ENCODE data around the gene PLCD3.

PLCD3 gene

DNA sequence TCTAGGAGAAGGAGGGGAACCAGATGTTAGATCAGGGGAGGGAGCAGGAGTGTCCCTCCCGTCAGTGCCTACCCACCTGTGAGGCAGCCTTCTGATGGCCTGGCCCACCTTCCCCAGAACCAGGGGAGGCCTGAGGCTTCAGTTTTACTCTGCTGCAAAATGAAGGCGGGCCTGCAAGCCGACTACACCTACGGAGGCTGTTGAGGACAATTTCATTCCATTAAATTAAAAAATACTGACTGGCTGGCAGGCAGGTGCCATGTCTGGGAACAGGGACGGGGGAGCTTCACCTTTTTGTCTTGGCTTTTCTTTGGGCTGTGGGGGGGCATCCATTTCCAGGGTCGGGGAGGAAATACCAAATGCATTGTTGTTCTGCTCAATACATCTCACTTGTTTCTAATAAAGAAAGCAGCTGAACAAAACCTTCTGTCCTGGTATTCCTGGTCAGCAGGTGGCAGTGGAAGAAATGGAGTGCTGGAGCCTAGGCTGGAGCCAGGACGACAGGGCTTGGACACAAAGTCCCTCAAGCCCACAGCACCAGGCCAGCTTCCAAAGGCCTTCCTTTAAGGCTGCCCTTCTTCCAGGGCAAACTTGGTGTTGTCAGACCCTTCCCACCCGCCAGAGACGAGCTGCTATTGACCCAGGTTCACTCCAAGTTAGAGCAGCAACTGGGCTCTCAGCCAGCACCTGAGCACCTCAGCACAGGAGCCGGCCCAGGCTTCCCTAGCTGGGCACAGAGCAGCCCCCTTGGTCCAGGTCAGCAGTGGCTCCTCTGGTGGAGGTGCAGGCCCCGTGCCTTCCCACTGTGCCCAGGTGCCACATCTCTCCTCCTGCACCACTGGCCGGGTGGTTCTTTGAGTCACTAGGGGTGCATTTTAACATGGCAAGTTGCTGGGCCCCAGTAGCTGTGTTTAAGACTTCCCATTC lies 23.5 kb downstream of the PLCD3 start:
- Histone ChIP-seq H3K27ac (ENCODE audit: low read length, poor library complexity, severe bottlenecking) (no peak overlapping the region), H3K27me3 (ENCODE audit: control insufficient read depth in 1 of 2, insufficient read depth in 1 of 2, low read length in 2 of 2) (no peaks in the 10 kb centered on the region), H2BK15ac (ENCODE audit: low read depth, poor library complexity, severe bottlenecking) (no peak overlapping the region), H3K36me3 (ENCODE audit: control insufficient read depth in 1 of 2, insufficient read depth in 2 of 2, low read depth in 1 of 2, low read length in 2 of 2) (peaks cover 75 to 81% of the 10 kb centered on the region in 2 experiments), H2AK5ac (ENCODE audit: low read length, severe bottlenecking) (no peak overlapping the region), H2BK120ac (ENCODE audit: low read depth, low read length) (no peak overlapping the region), H3K9ac (ENCODE audit: low read length) (no peak overlapping the region), H3K18ac (ENCODE audit: low read depth in 1 of 2, low read length in 2 of 2) (no peak overlapping the region), H3K4me1 (ENCODE audit: control insufficient read depth, insufficient read depth, low read depth, low read length) (peaks cover 32% of the 10 kb centered on the region), H2AFZ (ENCODE audit: low read depth, low read length) (no peak overlapping the region), H3K23ac (ENCODE audit: low read length in 2 of 2) (no peak overlapping the region), H3K4ac (ENCODE audit: low read depth in 1 of 2, low read length in 2 of 2) (no peak overlapping the region), H3K79me1 (replicated peaks; ENCODE audit: low read length, poor library complexity, severe bottlenecking) (peaks cover 29% of the 10 kb centered on the region), H4K8ac (ENCODE audit: low read length) (no peak overlapping the region), H2BK12ac (ENCODE audit: low read length in 2 of 2) (no peak overlapping the region), H4K91ac (ENCODE audit: low read length) (no peak overlapping the region), H2BK5ac (ENCODE audit: low read depth, low read length, poor library complexity, severe bottlenecking) (no peak overlapping the region), H3K14ac (ENCODE audit: low read length in 2 of 2) (no peak overlapping the region), H3K9me3 (ENCODE audit: control insufficient read depth, low read length) (no peaks in the 10 kb centered on the region), H3K4me3 (ENCODE audit: insufficient read depth in 1 of 2, low read depth in 1 of 2, low read length in 2 of 2) (no peak overlapping the region), H3K4me2 (ENCODE audit: low read length, poor library complexity, severe bottlenecking) (no peak overlapping the region)
- 91% methylated on average over 10 of the region's 12 CpGs for WGBS
- DNase-seq: no peak

DNA sequence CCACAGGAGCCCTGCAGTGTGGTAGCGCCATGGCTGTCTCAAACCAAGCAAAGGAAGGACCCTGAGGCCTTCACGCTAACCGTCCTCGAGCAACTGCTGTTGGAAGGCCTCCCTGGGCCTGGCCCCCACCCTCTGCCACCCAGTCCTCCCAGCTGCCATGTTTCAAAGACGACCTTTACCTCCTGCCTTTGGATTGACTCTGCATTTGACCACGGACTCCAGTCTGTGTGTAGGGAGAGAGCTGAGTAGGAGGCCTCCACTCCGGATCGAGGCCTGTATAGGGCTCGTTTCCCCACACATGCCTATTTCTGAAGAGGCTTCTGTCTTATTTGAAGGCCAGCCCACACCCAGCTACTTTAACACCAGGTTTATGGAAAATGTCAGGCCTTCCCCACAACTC lies 24.3 kb downstream of the PLCD3 start:
- no peak overlapping the region for H3K14ac ChIP-seq (ENCODE audit: low read length in 2 of 2)
- no peak overlapping the region for H3K9ac ChIP-seq (ENCODE audit: low read length)
- no peak overlapping the region for H2BK120ac ChIP-seq (ENCODE audit: low read depth, low read length)
- no peak overlapping the region for H3K18ac ChIP-seq (ENCODE audit: low read depth in 1 of 2, low read length in 2 of 2)
- H3K79me1 ChIP-seq (replicated peaks; ENCODE audit: low read length, poor library complexity, severe bottlenecking): peaks cover 29% of the 10 kb centered on the region
- DNase-seq: no peak
- H4K91ac ChIP-seq (ENCODE audit: low read length): no peak overlapping the region
- no peak overlapping the region for H3K23ac ChIP-seq (ENCODE audit: low read length in 2 of 2)
- H2BK5ac ChIP-seq (ENCODE audit: low read depth, low read length, poor library complexity, severe bottlenecking): no peak overlapping the region
- 90% methylated on average over 9 of the region's 9 CpGs for WGBS
- H3K4me3 ChIP-seq (ENCODE audit: insufficient read depth in 1 of 2, low read depth in 1 of 2, low read length in 2 of 2): no peak overlapping the region
- no peak overlapping the region for H4K8ac ChIP-seq (ENCODE audit: low read length)
- no peaks in the 10 kb centered on the region for H3K9me3 ChIP-seq (ENCODE audit: control insufficient read depth, low read length)
- H3K4ac ChIP-seq (ENCODE audit: low read depth in 1 of 2, low read length in 2 of 2): no peak overlapping the region
- no peak overlapping the region for H2AFZ ChIP-seq (ENCODE audit: low read depth, low read length)
- H3K4me2 ChIP-seq (ENCODE audit: low read length, poor library complexity, severe bottlenecking): no peak overlapping the region
- H3K36me3 ChIP-seq (ENCODE audit: control insufficient read depth in 1 of 2, insufficient read depth in 2 of 2, low read depth in 1 of 2, low read length in 2 of 2): peaks cover 76 to 81% of the 10 kb centered on the region in 2 experiments
- no peaks in the 10 kb centered on the region for H3K27me3 ChIP-seq (ENCODE audit: control insufficient read depth in 1 of 2, insufficient read depth in 1 of 2, low read length in 2 of 2)
- H2AK5ac ChIP-seq (ENCODE audit: low read length, severe bottlenecking): no peak overlapping the region
- no peak overlapping the region for H3K27ac ChIP-seq (ENCODE audit: low read length, poor library complexity, severe bottlenecking)
- no peak overlapping the region for H2BK15ac ChIP-seq (ENCODE audit: low read depth, poor library complexity, severe bottlenecking)
- peaks cover 28% of the 10 kb centered on the region for H3K4me1 ChIP-seq (ENCODE audit: control insufficient read depth, insufficient read depth, low read depth, low read length)
- H2BK12ac ChIP-seq (ENCODE audit: low read length in 2 of 2): no peak overlapping the region

- H3K79me1 ChIP-seq (replicated peaks; ENCODE audit: low read length, poor library complexity, severe bottlenecking): peaks cover 23% of the 10 kb centered on the region
- no peak overlapping the region for H2AFZ ChIP-seq (ENCODE audit: low read depth, low read length)
- peaks cover 76 to 81% of the 10 kb centered on the region in 2 experiments for H3K36me3 ChIP-seq (ENCODE audit: control insufficient read depth in 1 of 2, insufficient read depth in 2 of 2, low read depth in 1 of 2, low read length in 2 of 2)
- no peak overlapping the region for H3K18ac ChIP-seq (ENCODE audit: low read depth in 1 of 2, low read length in 2 of 2)
- 94% methylated on average over 13 of the region's 13 CpGs for WGBS
- H3K4me3 ChIP-seq (ENCODE audit: insufficient read depth in 1 of 2, low read depth in 1 of 2, low read length in 2 of 2): no peak overlapping the region
- H2BK15ac ChIP-seq (ENCODE audit: low read depth, poor library complexity, severe bottlenecking): no peak overlapping the region
- H2BK12ac ChIP-seq (ENCODE audit: low read length in 2 of 2): no peak overlapping the region
- no peak overlapping the region for H3K4ac ChIP-seq (ENCODE audit: low read depth in 1 of 2, low read length in 2 of 2)
- no peak overlapping the region for H4K8ac ChIP-seq (ENCODE audit: low read length)
- no peaks in the 10 kb centered on the region for H3K27me3 ChIP-seq (ENCODE audit: control insufficient read depth in 1 of 2, insufficient read depth in 1 of 2, low read length in 2 of 2)
- H4K91ac ChIP-seq (ENCODE audit: low read length): no peak overlapping the region
- no peak overlapping the region for H3K9ac ChIP-seq (ENCODE audit: low read length)
- no peak overlapping the region for H2AK5ac ChIP-seq (ENCODE audit: low read length, severe bottlenecking)
- no peak overlapping the region for H3K23ac ChIP-seq (ENCODE audit: low read length in 2 of 2)
- no peak overlapping the region for H3K4me2 ChIP-seq (ENCODE audit: low read length, poor library complexity, severe bottlenecking)
- no peak for DNase-seq
- H2BK120ac ChIP-seq (ENCODE audit: low read depth, low read length): no peak overlapping the region
- no peak overlapping the region for H2BK5ac ChIP-seq (ENCODE audit: low read depth, low read length, poor library complexity, severe bottlenecking)
- no peaks in the 10 kb centered on the region for H3K9me3 ChIP-seq (ENCODE audit: control insufficient read depth, low read length)
- H3K4me1 ChIP-seq (ENCODE audit: control insufficient read depth, insufficient read depth, low read depth, low read length): peaks cover 28% of the 10 kb centered on the region
- H3K27ac ChIP-seq (ENCODE audit: low read length, poor library complexity, severe bottlenecking): no peak overlapping the region
- H3K14ac ChIP-seq (ENCODE audit: low read length in 2 of 2): no peak overlapping the region
Measured at GRCh38 chr17:45107293-45108010, 24.9 kb downstream of the PLCD3 start.

GRCh38 chr17:45106582-45106981 lies 25.7 kb downstream of the PLCD3 start:
- H3K14ac ChIP-seq (ENCODE audit: low read length in 2 of 2): no peak overlapping the region
- no peak overlapping the region for H3K23ac ChIP-seq (ENCODE audit: low read length in 2 of 2)
- no peak overlapping the region for H4K91ac ChIP-seq (ENCODE audit: low read length)
- no peak for DNase-seq
- H3K9me3 ChIP-seq (ENCODE audit: control insufficient read depth, low read length): no peaks in the 10 kb centered on the region
- peak overlapping the region; percentile 40 for H3K9ac ChIP-seq (ENCODE audit: low read length)
- no peak overlapping the region for H4K8ac ChIP-seq (ENCODE audit: low read length)
- H2AFZ ChIP-seq (ENCODE audit: low read depth, low read length): no peak overlapping the region
- no peak overlapping the region for H3K4me3 ChIP-seq (ENCODE audit: insufficient read depth in 1 of 2, low read depth in 1 of 2, low read length in 2 of 2)
- no peak overlapping the region for H3K27ac ChIP-seq (ENCODE audit: low read length, poor library complexity, severe bottlenecking)
- H2BK12ac ChIP-seq (ENCODE audit: low read length in 2 of 2): no peak overlapping the region
- peaks cover 21% of the 10 kb centered on the region for H3K79me1 ChIP-seq (replicated peaks; ENCODE audit: low read length, poor library complexity, severe bottlenecking)
- H3K27me3 ChIP-seq (ENCODE audit: control insufficient read depth in 1 of 2, insufficient read depth in 1 of 2, low read length in 2 of 2): no peaks in the 10 kb centered on the region
- 92% methylated on average over 5 of the region's 5 CpGs for WGBS
- no peak overlapping the region for H3K4me2 ChIP-seq (ENCODE audit: low read length, poor library complexity, severe bottlenecking)
- H2AK5ac ChIP-seq (ENCODE audit: low read length, severe bottlenecking): no peak overlapping the region
- no peak overlapping the region for H2BK15ac ChIP-seq (ENCODE audit: low read depth, poor library complexity, severe bottlenecking)
- H3K4me1 ChIP-seq (ENCODE audit: control insufficient read depth, insufficient read depth, low read depth, low read length): peaks cover 27% of the 10 kb centered on the region
- peaks cover 79 to 81% of the 10 kb centered on the region in 2 experiments for H3K36me3 ChIP-seq (ENCODE audit: control insufficient read depth in 1 of 2, insufficient read depth in 2 of 2, low read depth in 1 of 2, low read length in 2 of 2)
- H2BK5ac ChIP-seq (ENCODE audit: low read depth, low read length, poor library complexity, severe bottlenecking): no peak overlapping the region
- H3K4ac ChIP-seq (ENCODE audit: low read depth in 1 of 2, low read length in 2 of 2): no peak overlapping the region
- H3K18ac ChIP-seq (ENCODE audit: low read depth in 1 of 2, low read length in 2 of 2): no peak overlapping the region
- H2BK120ac ChIP-seq (ENCODE audit: low read depth, low read length): no peak overlapping the region

All from mesenchymal stem cell (in vitro differentiated cells and primary cell).